Activated CD8-positive, alpha-beta T cell treated with anti-CD3 and anti-CD28 coated beads for 36 hours (primary cell): Measurements from ENCODE around the gene TMEM270. TPM values are rescaled to one million over a fixed set of nuclear protein-coding genes. Genes with fewer than 3 reads are reported as not detected.

ENCODE experiments used
- ATAC-seq: fragments of 200-7000 bp; cut with Tn5 transposase; one replicate; pipeline ENCODE4 v1.10.0; 2021; ENCODE audit warnings: mild to moderate bottlenecking, moderate library complexity
- CTCF ChIA-PET: fragments of 350-600 bp; sonication (Branson Sonifier 250); formaldehyde crosslinking; loops from one replicate; lab custom pipeline; 2021; ENCODE audit warnings: antibody characterized with exemption; lab: Charles Lee
- POLR2A ChIA-PET: fragments of 350-600 bp; sonication (Branson Sonifier 250); formaldehyde crosslinking; loops from one replicate; lab custom pipeline; 2021; ENCODE audit warnings: antibody characterized with exemption; lab: Charles Lee
- DNase-seq: peaks from one replicate; pipeline ENCODE4 v3.0.0-alpha.2; 2020
- H3K27ac Mint-ChIP-seq: one replicate; pipeline ENCODE4 v1.8.0; 2021; ENCODE audit warnings: mild to moderate bottlenecking, mixed read lengths
- H3K27me3 Mint-ChIP-seq: one replicate; pipeline ENCODE4 v1.8.0; 2021; ENCODE audit warnings: mixed read lengths
- H3K36me3 Mint-ChIP-seq: one replicate; pipeline ENCODE4 v1.8.0; 2021; ENCODE audit warnings: low read depth, mixed read lengths
- H3K4me1 Mint-ChIP-seq: one replicate; pipeline ENCODE4 v1.8.0; 2021; ENCODE audit warnings: low read depth, mixed read lengths
- H3K4me3 Mint-ChIP-seq: one replicate; pipeline ENCODE4 v1.8.0; 2021; ENCODE audit warnings: mild to moderate bottlenecking, moderate library complexity, mixed read lengths
- H3K9me3 Mint-ChIP-seq: one replicate; pipeline ENCODE4 v1.8.0; 2021; ENCODE audit warnings: mixed read lengths
- intact Hi-C: fragments of 100-400 bp; cut with micrococcal nuclease; formaldehyde crosslinking; loops from one replicate; pipeline ENCODE4 v1.10.0; 2022
- total RNA-seq, 2 experiments: library from RNA; stranded (reverse); gene quantifications; one replicate each; pipeline ENCODE4 v1.2.3, GENCODE V29; 2021
- TF ChIP-seq, protein P1 (sequence below): fragments of 200-600 bp; IDR thresholded peaks from one replicate; pipeline ENCODE4 v1.8.0; 2022; ENCODE audit warnings: antibody characterized with exemption, mild to moderate bottlenecking

TMEM270 gene
- total RNA-seq, 2 experiments from 2014 or later = not detected

GRCh38 chr7:73885433-73885974 lies 24.5 kb downstream of the TMEM270 start:
- no peak for ATAC-seq
- no peak overlapping the region for H3K27ac Mint-ChIP-seq
- peaks cover 6% of the 10 kb centered on the region for H3K4me1 Mint-ChIP-seq
- DNase-seq = no peak
- ChIA-PET POLR2A (no interaction called here), CTCF (interaction anchor here (1.6 kb wide), 1 partner anchor 141 kb away, joined by 5 read pairs; no protein-coding TSS in a partner anchor)
- intact Hi-C loops = no loop called here
- H3K4me3 Mint-ChIP-seq = no peak overlapping the region
- peaks cover 21% of the 10 kb centered on the region for H3K27me3 Mint-ChIP-seq
- H3K9me3 Mint-ChIP-seq = no peaks in the 10 kb centered on the region
- H3K36me3 Mint-ChIP-seq = no peaks in the 10 kb centered on the region
- TF ChIP-seq, protein P1, sequence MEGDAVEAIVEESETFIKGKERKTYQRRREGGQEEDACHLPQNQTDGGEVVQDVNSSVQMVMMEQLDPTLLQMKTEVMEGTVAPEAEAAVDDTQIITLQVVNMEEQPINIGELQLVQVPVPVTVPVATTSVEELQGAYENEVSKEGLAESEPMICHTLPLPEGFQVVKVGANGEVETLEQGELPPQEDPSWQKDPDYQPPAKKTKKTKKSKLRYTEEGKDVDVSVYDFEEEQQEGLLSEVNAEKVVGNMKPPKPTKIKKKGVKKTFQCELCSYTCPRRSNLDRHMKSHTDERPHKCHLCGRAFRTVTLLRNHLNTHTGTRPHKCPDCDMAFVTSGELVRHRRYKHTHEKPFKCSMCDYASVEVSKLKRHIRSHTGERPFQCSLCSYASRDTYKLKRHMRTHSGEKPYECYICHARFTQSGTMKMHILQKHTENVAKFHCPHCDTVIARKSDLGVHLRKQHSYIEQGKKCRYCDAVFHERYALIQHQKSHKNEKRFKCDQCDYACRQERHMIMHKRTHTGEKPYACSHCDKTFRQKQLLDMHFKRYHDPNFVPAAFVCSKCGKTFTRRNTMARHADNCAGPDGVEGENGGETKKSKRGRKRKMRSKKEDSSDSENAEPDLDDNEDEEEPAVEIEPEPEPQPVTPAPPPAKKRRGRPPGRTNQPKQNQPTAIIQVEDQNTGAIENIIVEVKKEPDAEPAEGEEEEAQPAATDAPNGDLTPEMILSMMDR = no peak

- Mint-ChIP-seq H3K4me3 (no peak overlapping the region), H3K4me1 (peaks cover 8% of the 10 kb centered on the region), H3K9me3 (no peaks in the 10 kb centered on the region), H3K36me3 (no peaks in the 10 kb centered on the region), H3K27me3 (peaks cover 21% of the 10 kb centered on the region), H3K27ac (no peak overlapping the region)
- ATAC-seq (no peak), DNase-seq (no peak)
- ChIA-PET POLR2A (no interaction called here), CTCF (interaction anchor here (1.6 kb wide), 1 partner anchor 141 kb away, joined by 5 read pairs; no protein-coding TSS in a partner anchor)
- TF ChIP-seq, protein P1 = no peak
- intact Hi-C loops = no loop called here
Measured at GRCh38 chr7:73885975-73886798, 25.2 kb downstream of the TMEM270 start.

DNA sequence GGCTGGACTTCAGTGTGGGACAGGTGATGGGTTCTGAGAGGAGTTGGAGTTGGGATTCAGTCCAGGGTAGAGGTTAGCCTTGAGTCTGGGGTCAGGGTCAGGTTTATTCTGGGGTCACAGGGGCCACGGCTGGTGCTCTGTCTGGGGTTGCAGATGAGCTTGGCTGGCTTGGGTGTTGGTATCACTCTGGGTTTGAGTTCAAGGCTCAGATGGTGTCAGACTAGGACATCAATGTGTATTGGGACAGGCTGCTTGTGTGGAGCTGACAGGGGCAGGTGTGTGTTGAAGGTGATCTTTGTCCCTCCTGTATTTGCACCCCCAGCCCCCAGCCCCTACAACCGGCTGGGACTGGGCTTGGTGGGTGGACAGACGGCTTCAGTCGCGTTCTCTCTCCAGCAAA lies 26.8 kb downstream of the TMEM270 start:
- TF ChIP-seq, protein P1 = no peak
- H3K27ac Mint-ChIP-seq = no peak overlapping the region
- CTCF ChIA-PET = no interaction called here
- no peak for DNase-seq
- peaks cover 21% of the 10 kb centered on the region for H3K27me3 Mint-ChIP-seq
- no peak overlapping the region for H3K4me3 Mint-ChIP-seq
- POLR2A ChIA-PET = no interaction called here
- H3K36me3 Mint-ChIP-seq = no peaks in the 10 kb centered on the region
- no peak for ATAC-seq
- peaks cover 8% of the 10 kb centered on the region for H3K4me1 Mint-ChIP-seq
- intact Hi-C loops = no loop called here
- no peaks in the 10 kb centered on the region for H3K9me3 Mint-ChIP-seq

DNA sequence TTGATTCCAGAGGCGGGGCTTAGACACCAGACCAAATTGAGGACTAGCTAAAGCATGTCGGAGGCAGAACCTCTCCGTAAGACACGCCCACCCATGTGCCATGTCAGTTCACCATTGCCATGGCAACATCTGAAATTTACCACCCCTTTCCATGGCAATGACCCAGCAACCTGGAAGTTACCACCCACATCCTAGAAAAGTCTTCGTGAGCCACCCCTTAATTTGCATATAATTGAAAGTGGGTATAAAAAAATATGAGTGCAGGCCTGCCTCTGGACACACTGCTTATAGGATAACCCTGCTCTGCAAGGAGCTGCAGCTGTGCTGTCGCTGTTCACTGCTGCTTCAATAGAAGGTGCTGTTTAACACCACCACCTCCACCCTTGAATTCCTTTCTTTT lies 28.0 kb downstream of the TMEM270 start:
- TF ChIP-seq, protein P1 = no peak
- intact Hi-C loops = no loop called here
- no peaks in the 10 kb centered on the region for H3K9me3 Mint-ChIP-seq
- POLR2A ChIA-PET = no interaction called here
- peaks cover 21% of the 10 kb centered on the region for H3K27me3 Mint-ChIP-seq
- no peak overlapping the region for H3K4me3 Mint-ChIP-seq
- DNase-seq (no peak), ATAC-seq (no peak)
- H3K4me1 Mint-ChIP-seq = peaks cover 8% of the 10 kb centered on the region
- H3K27ac Mint-ChIP-seq = no peak overlapping the region
- no peaks in the 10 kb centered on the region for H3K36me3 Mint-ChIP-seq
- CTCF ChIA-PET = no interaction called here

DNA sequence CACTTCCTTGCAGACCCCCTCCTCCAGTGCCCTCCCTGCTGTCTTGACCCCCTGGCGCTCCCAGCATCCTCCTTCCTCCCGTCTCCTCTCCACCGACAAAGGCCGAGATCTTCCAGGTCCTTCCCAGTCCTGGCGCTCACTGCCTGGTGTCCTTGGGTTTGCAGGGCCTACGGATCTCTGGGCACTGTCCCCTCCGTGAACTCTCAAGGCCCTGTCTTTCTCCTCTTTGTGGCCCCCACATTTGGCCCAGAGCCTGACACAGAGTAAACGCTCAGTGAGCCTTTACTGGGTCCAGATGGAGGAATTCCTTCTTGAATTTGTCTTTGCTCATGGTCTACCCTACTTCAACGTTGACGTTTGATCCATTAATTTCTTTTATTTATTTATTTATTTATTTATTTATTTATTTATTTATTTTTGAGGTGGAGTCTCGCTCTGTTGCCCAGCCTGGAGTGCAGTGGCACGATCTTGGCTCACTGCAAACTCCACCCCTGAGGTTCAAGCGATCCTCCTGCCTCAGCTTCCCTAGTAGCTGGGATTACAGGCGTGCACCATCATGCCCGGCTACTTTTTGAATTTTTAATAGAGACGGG lies 29.7 kb downstream of the TMEM270 start:
- TF ChIP-seq, protein P1 = no peak
- ATAC-seq (no peak), DNase-seq (no peak)
- CTCF ChIA-PET = no interaction called here
- Mint-ChIP-seq H3K4me3 (no peak overlapping the region), H3K36me3 (no peaks in the 10 kb centered on the region), H3K4me1 (peaks cover 8% of the 10 kb centered on the region), H3K27ac (no peak overlapping the region), H3K27me3 (peaks cover 22% of the 10 kb centered on the region), H3K9me3 (peaks cover 1% of the 10 kb centered on the region)
- POLR2A ChIA-PET = no interaction called here
- intact Hi-C loops = no loop called here
